SK-N-SH (cell line): Measurements from ENCODE around the gene RRBP1. TPM values are rescaled to one million over a fixed set of nuclear protein-coding genes. Genes with fewer than 3 reads are reported as not detected.

Experiments
- CTCF ChIA-PET: fragments of 300-600, 350-600 bp; formaldehyde crosslinking; extraction: SDS; loops from one replicate; lab custom pipeline; 2021; lab: Yijun Ruan, JAX
- POLR2A ChIA-PET: fragments of 350-600 bp; sonication (Branson Sonifier 250); formaldehyde crosslinking; extraction: SDS; loops from one replicate; lab custom pipeline; 2020; ENCODE audit warnings: antibody characterized with exemption, inconsistent platforms; lab: Yijun Ruan, JAX
- DNase-seq: peaks from one replicate; pipeline ENCODE4 v3.0.0; 2012
- H2AFZ ChIP-seq: fragments of 200-600 bp; sonication (generic); 2 replicates; pipeline ENCODE4 v1.8.1; 2016; ENCODE audit warnings: antibody characterized with exemption, mild to moderate bottlenecking, low read depth
- H3F3A ChIP-seq: fragments of 200-600 bp; sonication (generic); replicated peaks from 2 replicates; pipeline ENCODE3; 2016; ENCODE audit warnings: antibody characterized with exemption, mild to moderate bottlenecking; ENCODE audit not compliant: insufficient read depth
- H3K27ac ChIP-seq, 2 experiments: fragments of 200-500 bp in 1 of 2; fragments of 200-600 bp in 1 of 2; sonication (Bioruptor generic) in 1 of 2; sonication (generic), shearing (Covaris generic) in 1 of 2; 2 replicates each; pipeline versions ENCODE4 v1.5.1 to v1.6.1; 2014 to 2016; ENCODE audit warnings: low read depth in 2 of 2, inconsistent platforms in 1 of 2, low read length in 1 of 2, mild to moderate bottlenecking in 1 of 2, mixed read lengths in 1 of 2
- H3K27me3 ChIP-seq: fragments of 200-600 bp; sonication (generic), shearing (Covaris generic); 2 replicates; pipeline ENCODE4 v1.6.1; 2016; ENCODE audit warnings: mixed run types; ENCODE audit not compliant: insufficient read depth
- H3K36me3 ChIP-seq, 2 experiments: fragments of 200-500 bp in 1 of 2; fragments of 200-600 bp in 1 of 2; sonication (Bioruptor generic) in 1 of 2; sonication (generic) in 1 of 2; replicated peaks in 1 of 2; 2 replicates each; pipeline versions ENCODE3 to v1.5.1; 2014 to 2016; ENCODE audit warnings: low read length in 1 of 2, mild to moderate bottlenecking in 1 of 2; ENCODE audit not compliant: insufficient read depth in 2 of 2, control insufficient read depth in 1 of 2
- H3K4me1 ChIP-seq, 2 experiments: fragments of 200-500 bp in 1 of 2; fragments of 200-600 bp in 1 of 2; sonication (Bioruptor generic) in 1 of 2; sonication (generic), shearing (Covaris generic) in 1 of 2; 2 replicates each; pipeline versions ENCODE4 v1.5.1 to v1.6.1; 2014 to 2016; ENCODE audit warnings: low read depth in 1 of 2, low read length in 1 of 2, mixed run types in 1 of 2; ENCODE audit not compliant: insufficient read depth in 2 of 2, control insufficient read depth in 1 of 2
- H3K4me2 ChIP-seq: fragments of 200-600 bp; sonication (generic), shearing (Covaris generic); 2 replicates; pipeline ENCODE4 v1.6.1; 2017; ENCODE audit warnings: mixed run types
- H3K4me3 ChIP-seq, 2 experiments: fragments of 200-500 bp in 1 of 2; fragments of 200-600 bp in 1 of 2; sonication (Bioruptor generic) in 1 of 2; sonication (generic), shearing (Covaris generic) in 1 of 2; 2 replicates each; pipeline versions ENCODE4 v1.5.1 to v1.8.1; 2014 to 2016; ENCODE audit warnings: low read depth in 2 of 2, inconsistent platforms in 1 of 2, low read length in 1 of 2, mild to moderate bottlenecking in 1 of 2, mixed read lengths in 1 of 2, moderate library complexity in 1 of 2
- H3K79me2 ChIP-seq: fragments of 200-600 bp; sonication (generic); 2 replicates; pipeline ENCODE4 v1.8.1; 2017; ENCODE audit warnings: mild to moderate bottlenecking; ENCODE audit not compliant: insufficient read depth
- H3K9ac ChIP-seq: fragments of 200-600 bp; sonication (generic); 2 replicates; pipeline ENCODE4 v1.6.1; 2017; ENCODE audit warnings: mixed run types
- H3K9me2 ChIP-seq: fragments of 200-600 bp; sonication (generic); 2 replicates; pipeline ENCODE4 v1.6.1; 2017; ENCODE audit warnings: mixed run types
- H3K9me3 ChIP-seq: fragments of 200-600 bp; sonication (generic); 2 replicates; pipeline ENCODE4 v1.6.1; 2017; ENCODE audit warnings: mixed run types, mild to moderate bottlenecking, moderate library complexity
- H4K20me1 ChIP-seq: fragments of 200-600 bp; sonication (generic); 2 replicates; pipeline ENCODE4 v1.6.1; 2017; ENCODE audit warnings: mild to moderate bottlenecking, mixed run types; ENCODE audit not compliant: insufficient read depth
- ELF1 ChIP-seq: IDR thresholded peaks from 2 replicates; pipeline ENCODE4 v1.4.0; 2012
- EP300 ChIP-seq, 2 experiments: IDR thresholded peaks; 2 replicates each; pipeline versions ENCODE4 v1.4.0 to v1.6.1; 2012; ENCODE audit warnings: borderline replicate concordance in 1 of 2, low read depth in 1 of 2, low read length in 1 of 2
- FOSL2 ChIP-seq: IDR thresholded peaks from 2 replicates; pipeline ENCODE4 v1.4.0; 2012; ENCODE audit warnings: low read depth, mild to moderate bottlenecking, moderate library complexity, borderline replicate concordance
- FOXM1 ChIP-seq: IDR thresholded peaks from 2 replicates; pipeline ENCODE4 v1.4.0; 2012; ENCODE audit warnings: low read depth, mild to moderate bottlenecking
- GABPA ChIP-seq: IDR thresholded peaks from 2 replicates; pipeline ENCODE4 v1.4.0; 2012; ENCODE audit warnings: low read depth, mild to moderate bottlenecking
- JUND ChIP-seq: IDR thresholded peaks from 2 replicates; pipeline ENCODE4 v1.4.0; 2012
- MEF2A ChIP-seq: IDR thresholded peaks from 2 replicates; pipeline ENCODE4 v1.4.0; 2012; ENCODE audit warnings: low read depth, borderline replicate concordance
- MXI1 ChIP-seq: IDR thresholded peaks from 2 replicates; pipeline ENCODE4 v1.6.1; 2012; ENCODE audit warnings: mild to moderate bottlenecking, low read depth, low read length, improper control_type of control experiment
- NFIC ChIP-seq: IDR thresholded peaks from 2 replicates; pipeline ENCODE4 v1.4.0; 2012; ENCODE audit warnings: borderline replicate concordance
- RAD21 ChIP-seq: IDR thresholded peaks from 2 replicates; pipeline ENCODE4 v1.6.1; 2012; ENCODE audit warnings: mild to moderate bottlenecking, low read length
- RXRA ChIP-seq: IDR thresholded peaks from 2 replicates; pipeline ENCODE4 v1.4.0; 2012; ENCODE audit warnings: low read depth, mild to moderate bottlenecking, borderline replicate concordance
- SIN3A ChIP-seq: IDR thresholded peaks from 2 replicates; pipeline ENCODE4 v1.6.1; 2012; ENCODE audit warnings: low read depth, mild to moderate bottlenecking, low read length, moderate library complexity, borderline replicate concordance
- SMC3 ChIP-seq: IDR thresholded peaks from 2 replicates; pipeline ENCODE4 v1.6.1; 2012; ENCODE audit warnings: low read depth, low read length, improper control_type of control experiment
- WGBS: methylation state at CpG from one replicate; pipeline ENCODE4 v1.1.6; 2017; ENCODE audit warnings: low lambda C conversion rate; 5-methylcytosine and 5-hydroxymethylcytosine counted together
- polyA plus RNA-seq, 3 experiments: library from polyadenylated mRNA; depleted of rRNA; stranded (reverse); fragments of >200 nt; gene quantifications; 2 replicates each; pipeline ENCODE4 v1.2.3, GENCODE V29; 2012
- TF ChIP-seq, protein P1 (sequence below): IDR thresholded peaks from 2 replicates; pipeline ENCODE4 v1.4.0; 2012; ENCODE audit warnings: low read depth, borderline replicate concordance
- TF ChIP-seq, protein P2 (sequence below): fragments of 200-600 bp; sonication (generic); IDR thresholded peaks from 2 replicates; pipeline ENCODE4 v1.6.1; 2017; ENCODE audit warnings: antibody characterized with exemption, mild to moderate bottlenecking, moderate library complexity
- TF ChIP-seq, protein P3 (sequence below): fragments of 150-350 bp; IDR thresholded peaks from 2 replicates; pipeline ENCODE4 v1.6.1; 2016; ENCODE audit warnings: mild to moderate bottlenecking, low read depth, low read length
- TF ChIP-seq, protein P4 (sequence below): IDR thresholded peaks from 2 replicates; pipeline ENCODE4 v1.4.0; 2012; ENCODE audit warnings: low read depth
- TF ChIP-seq, protein P5 (sequence below): IDR thresholded peaks from 2 replicates; pipeline ENCODE4; 2012
- TF ChIP-seq, protein P6 (sequence below): fragments of 150-350 bp; IDR thresholded peaks from 2 replicates; pipeline ENCODE4 v1.6.1; 2017; ENCODE audit warnings: antibody characterized with exemption, low read length, low read depth, borderline replicate concordance

Gene RRBP1
- polyA plus RNA-seq, 1 of the 3 experiments (the other 2 are of a cell fraction): 50.2 TPM

DNA sequence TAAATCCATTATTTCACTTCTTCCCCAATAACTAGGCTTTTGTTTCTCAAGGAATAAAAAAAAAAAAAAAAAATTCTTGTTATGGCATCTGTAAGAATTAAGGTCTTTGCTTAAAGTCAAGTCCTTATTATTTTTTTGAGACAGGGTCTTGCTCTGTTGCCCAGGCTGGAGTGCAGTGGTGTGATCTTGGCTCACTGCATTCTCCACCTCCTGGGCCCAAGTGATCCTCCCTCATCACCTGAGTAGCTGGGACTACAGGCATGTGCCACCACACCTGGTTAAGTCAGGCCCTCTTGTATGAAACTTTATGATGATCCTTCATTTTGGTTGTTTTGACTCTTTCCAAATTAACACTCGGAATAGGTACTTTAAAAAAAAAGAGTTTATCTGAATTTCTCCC is 94.9 kb downstream of the RRBP1 start:
- Histone ChIP-seq H2AFZ (no peak overlapping the region), H3K36me3 (peaks cover 2 to 42% of the 10 kb centered on the region in 2 experiments), H3K4me1 (peaks cover 3 to 12% of the 10 kb centered on the region in 2 experiments; a peak in 2 of 4 replicates), H3K9me3 (no peaks in the 10 kb centered on the region), H3K4me3 (no peak overlapping the region), H3K9me2 (no peaks in the 10 kb centered on the region), H4K20me1 (peaks cover 99% of the 10 kb centered on the region), H3K79me2 (peaks cover 100% of the 10 kb centered on the region), H3K27ac (no peak overlapping the region), H3K4me2 (no peak overlapping the region), H3K9ac (no peak overlapping the region), H3K27me3 (no peaks in the 10 kb centered on the region), H3F3A (peaks cover 14% of the 10 kb centered on the region)
- no peak for DNase-seq
- TF ChIP-seq RAD21 (no peak), FOXM1 (no peak), EP300 (IDR thresholded peaks at IDR 0.05; ENCODE audit: borderline replicate concordance in 1 of 2, low read depth in 1 of 2, low read length in 1 of 2) (no peak), RXRA (no peak), JUND (no peak)
- TF ChIP-seq, protein P1, sequence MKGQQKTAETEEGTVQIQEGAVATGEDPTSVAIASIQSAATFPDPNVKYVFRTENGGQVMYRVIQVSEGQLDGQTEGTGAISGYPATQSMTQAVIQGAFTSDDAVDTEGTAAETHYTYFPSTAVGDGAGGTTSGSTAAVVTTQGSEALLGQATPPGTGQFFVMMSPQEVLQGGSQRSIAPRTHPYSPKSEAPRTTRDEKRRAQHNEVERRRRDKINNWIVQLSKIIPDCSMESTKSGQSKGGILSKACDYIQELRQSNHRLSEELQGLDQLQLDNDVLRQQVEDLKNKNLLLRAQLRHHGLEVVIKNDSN: no peak
- TF ChIP-seq, protein P2, sequence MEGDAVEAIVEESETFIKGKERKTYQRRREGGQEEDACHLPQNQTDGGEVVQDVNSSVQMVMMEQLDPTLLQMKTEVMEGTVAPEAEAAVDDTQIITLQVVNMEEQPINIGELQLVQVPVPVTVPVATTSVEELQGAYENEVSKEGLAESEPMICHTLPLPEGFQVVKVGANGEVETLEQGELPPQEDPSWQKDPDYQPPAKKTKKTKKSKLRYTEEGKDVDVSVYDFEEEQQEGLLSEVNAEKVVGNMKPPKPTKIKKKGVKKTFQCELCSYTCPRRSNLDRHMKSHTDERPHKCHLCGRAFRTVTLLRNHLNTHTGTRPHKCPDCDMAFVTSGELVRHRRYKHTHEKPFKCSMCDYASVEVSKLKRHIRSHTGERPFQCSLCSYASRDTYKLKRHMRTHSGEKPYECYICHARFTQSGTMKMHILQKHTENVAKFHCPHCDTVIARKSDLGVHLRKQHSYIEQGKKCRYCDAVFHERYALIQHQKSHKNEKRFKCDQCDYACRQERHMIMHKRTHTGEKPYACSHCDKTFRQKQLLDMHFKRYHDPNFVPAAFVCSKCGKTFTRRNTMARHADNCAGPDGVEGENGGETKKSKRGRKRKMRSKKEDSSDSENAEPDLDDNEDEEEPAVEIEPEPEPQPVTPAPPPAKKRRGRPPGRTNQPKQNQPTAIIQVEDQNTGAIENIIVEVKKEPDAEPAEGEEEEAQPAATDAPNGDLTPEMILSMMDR: no peak
- WGBS: 92% methylated on average over 1 of the region's 1 CpG
- POLR2A ChIA-PET: no interaction called here
- CTCF ChIA-PET: interaction anchor here (1.5 kb wide), 1 partner anchor 13 kb away, joined by 4 read pairs; no protein-coding TSS in a partner anchor

DNA sequence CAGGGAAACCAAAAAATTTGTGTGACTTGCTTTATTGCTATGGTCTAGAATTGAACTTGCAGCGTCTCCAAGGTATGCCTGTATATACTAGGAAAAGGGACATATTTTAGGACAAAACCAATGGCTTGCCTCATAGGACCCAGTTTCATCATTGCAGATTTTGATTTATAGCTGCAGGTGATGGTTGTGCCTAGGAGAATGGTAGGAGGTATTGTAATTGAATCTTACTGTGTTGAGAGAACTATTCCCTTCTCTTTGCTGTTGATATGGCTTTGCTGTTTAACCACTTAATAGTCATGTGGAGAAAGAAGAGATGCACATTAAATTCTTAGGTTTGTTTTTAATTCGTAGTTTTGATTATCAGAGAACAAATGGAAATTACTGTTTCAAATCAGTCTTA is 95.8 kb downstream of the RRBP1 start:
- POLR2A ChIA-PET: interaction anchor here (0.6 kb wide), 1 partner anchor 39 kb away, joined by 3 read pairs; no protein-coding TSS in a partner anchor
- Histone ChIP-seq H3K4me2 (no peak overlapping the region), H3F3A (peaks cover 11% of the 10 kb centered on the region), H3K36me3 (peaks cover 0 to 39% of the 10 kb centered on the region in 2 experiments), H3K9ac (no peak overlapping the region), H2AFZ (no peak overlapping the region), H3K4me1 (peaks cover 3 to 12% of the 10 kb centered on the region in 2 experiments; a peak in 2 of 4 replicates), H4K20me1 (peaks cover 99% of the 10 kb centered on the region), H3K27me3 (no peaks in the 10 kb centered on the region), H3K79me2 (peaks cover 100% of the 10 kb centered on the region), H3K27ac (peak overlapping the region in 1 of 2 experiments; percentile 15; a peak in 1 of 4 replicates), H3K9me2 (no peaks in the 10 kb centered on the region), H3K4me3 (no peak overlapping the region), H3K9me3 (no peaks in the 10 kb centered on the region)
- CTCF ChIA-PET: interaction anchor here (1.0 to 1.5 kb wide), 3 partner anchors 10 to 353 kb away, joined by 3 to 4 read pairs (median 3); no protein-coding TSS in a partner anchor
- DNase-seq: no peak
- WGBS: 93% methylated on average over 2 of the region's 2 CpGs
- TF ChIP-seq, protein P2: no peak
- TF ChIP-seq, protein P3, sequence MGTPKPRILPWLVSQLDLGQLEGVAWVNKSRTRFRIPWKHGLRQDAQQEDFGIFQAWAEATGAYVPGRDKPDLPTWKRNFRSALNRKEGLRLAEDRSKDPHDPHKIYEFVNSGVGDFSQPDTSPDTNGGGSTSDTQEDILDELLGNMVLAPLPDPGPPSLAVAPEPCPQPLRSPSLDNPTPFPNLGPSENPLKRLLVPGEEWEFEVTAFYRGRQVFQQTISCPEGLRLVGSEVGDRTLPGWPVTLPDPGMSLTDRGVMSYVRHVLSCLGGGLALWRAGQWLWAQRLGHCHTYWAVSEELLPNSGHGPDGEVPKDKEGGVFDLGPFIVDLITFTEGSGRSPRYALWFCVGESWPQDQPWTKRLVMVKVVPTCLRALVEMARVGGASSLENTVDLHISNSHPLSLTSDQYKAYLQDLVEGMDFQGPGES: no peak
- TF ChIP-seq ELF1 (no peak), SIN3A (no peak), NFIC (no peak), MEF2A (no peak), SMC3 (no peak), FOSL2 (no peak), RAD21 (no peak), EP300 (IDR thresholded peaks at IDR 0.05; ENCODE audit: borderline replicate concordance in 1 of 2, low read depth in 1 of 2, low read length in 1 of 2) (no peak), MXI1 (no peak), GABPA (no peak)
- TF ChIP-seq, protein P4, sequence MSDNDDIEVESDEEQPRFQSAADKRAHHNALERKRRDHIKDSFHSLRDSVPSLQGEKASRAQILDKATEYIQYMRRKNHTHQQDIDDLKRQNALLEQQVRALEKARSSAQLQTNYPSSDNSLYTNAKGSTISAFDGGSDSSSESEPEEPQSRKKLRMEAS: no peak
- TF ChIP-seq, protein P5, sequence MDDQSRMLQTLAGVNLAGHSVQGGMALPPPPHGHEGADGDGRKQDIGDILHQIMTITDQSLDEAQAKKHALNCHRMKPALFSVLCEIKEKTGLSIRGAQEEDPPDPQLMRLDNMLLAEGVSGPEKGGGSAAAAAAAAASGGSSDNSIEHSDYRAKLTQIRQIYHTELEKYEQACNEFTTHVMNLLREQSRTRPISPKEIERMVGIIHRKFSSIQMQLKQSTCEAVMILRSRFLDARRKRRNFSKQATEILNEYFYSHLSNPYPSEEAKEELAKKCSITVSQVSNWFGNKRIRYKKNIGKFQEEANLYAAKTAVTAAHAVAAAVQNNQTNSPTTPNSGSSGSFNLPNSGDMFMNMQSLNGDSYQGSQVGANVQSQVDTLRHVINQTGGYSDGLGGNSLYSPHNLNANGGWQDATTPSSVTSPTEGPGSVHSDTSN: no peak
- TF ChIP-seq, protein P6, sequence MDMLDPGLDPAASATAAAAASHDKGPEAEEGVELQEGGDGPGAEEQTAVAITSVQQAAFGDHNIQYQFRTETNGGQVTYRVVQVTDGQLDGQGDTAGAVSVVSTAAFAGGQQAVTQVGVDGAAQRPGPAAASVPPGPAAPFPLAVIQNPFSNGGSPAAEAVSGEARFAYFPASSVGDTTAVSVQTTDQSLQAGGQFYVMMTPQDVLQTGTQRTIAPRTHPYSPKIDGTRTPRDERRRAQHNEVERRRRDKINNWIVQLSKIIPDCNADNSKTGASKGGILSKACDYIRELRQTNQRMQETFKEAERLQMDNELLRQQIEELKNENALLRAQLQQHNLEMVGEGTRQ: no peak
